22Rv1 (cell line): ENCODE data around the gene HRH2.

ENCODE experiments used
- H3K27ac ChIP-seq: fragments of 450-650 bp; 2 replicates; pipeline ENCODE4 v1.5.1; 2017
- CTCF ChIP-seq: fragments of 450-650 bp; IDR thresholded peaks from 2 replicates; pipeline ENCODE4 v1.5.1; 2017; ENCODE audit warnings: mild to moderate bottlenecking
- ZFX ChIP-seq: fragments of 450-650 bp; IDR thresholded peaks from 2 replicates; pipeline ENCODE4 v1.6.1; 2017; ENCODE audit warnings: antibody characterized with exemption, borderline replicate concordance

The HRH2 gene

GRCh38 chr5:175681968-175682340, 24.1 kb downstream of the HRH2 start:
- no peak overlapping the region for H3K27ac ChIP-seq
- TF ChIP-seq CTCF (no peak), ZFX (no peak)

GRCh38 chr5:175682664-175683063, 24.8 kb downstream of the HRH2 start:
- H3K27ac ChIP-seq, result no peak overlapping the region
- TF ChIP-seq CTCF (no peak), ZFX (no peak)

GRCh38 chr5:175683231-175683630, 25.4 kb downstream of the HRH2 start:
- TF ChIP-seq ZFX (no peak), CTCF (no peak)
- H3K27ac ChIP-seq, result no peak overlapping the region

GRCh38 chr5:175683921-175684320, 26.1 kb downstream of the HRH2 start:
- H3K27ac ChIP-seq, result no peak overlapping the region
- TF ChIP-seq ZFX (no peak), CTCF (no peak)

- TF ChIP-seq CTCF (no peak), ZFX (no peak)
- no peak overlapping the region for H3K27ac ChIP-seq
Measured at GRCh38 chr5:175684931-175685330, 27.1 kb downstream of the HRH2 start.

- no peak overlapping the region for H3K27ac ChIP-seq
Measured at GRCh38 chr5:175685701-175686350, 28.0 kb downstream of the HRH2 start.

GRCh38 chr5:175686396-175686795, 28.5 kb downstream of the HRH2 start:
- no peak for TF ChIP-seq CTCF
- no peak for TF ChIP-seq ZFX
- no peak overlapping the region for H3K27ac ChIP-seq

More at GRCh38 chr5:175685701-175686350, 28.0 kb downstream of the HRH2 start:
- no peak for TF ChIP-seq CTCF
- TF ChIP-seq ZFX, result no peak
